HS-5 (cell line): Measurements from ENCODE around the gene ATP5PD.
"Not testable (repeated sequence)": the region's sequence is repeated elsewhere in the genome, so short reads cannot be mapped to it uniquely, and the experiment has no call there.

Source experiments
- DNase-seq: peaks from one replicate; pipeline ENCODE4 v3.0.0-alpha.2; 2012; ENCODE audit warnings: low read depth

Gene ATP5PD

DNA sequence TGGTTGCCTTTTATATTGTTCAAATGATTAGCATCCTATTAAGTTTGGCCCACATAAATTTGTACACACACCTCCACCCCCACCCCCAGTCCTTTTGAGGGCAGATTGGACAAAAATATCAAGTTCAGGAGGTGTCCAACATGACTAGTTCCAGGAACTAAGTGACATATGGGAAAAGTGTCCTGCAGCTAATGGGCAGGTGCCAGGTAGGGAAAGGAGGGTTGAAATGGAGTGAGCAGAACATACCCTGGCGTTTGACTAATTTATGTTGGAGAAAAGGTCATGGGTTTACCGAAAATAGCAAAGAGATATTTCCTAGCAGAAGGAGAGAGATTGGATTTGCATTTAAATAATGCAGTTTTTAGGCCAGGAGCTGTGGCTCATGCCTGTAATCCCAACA lies 5.2 kb upstream of the ATP5PD start:
- no peak for DNase-seq

DNA sequence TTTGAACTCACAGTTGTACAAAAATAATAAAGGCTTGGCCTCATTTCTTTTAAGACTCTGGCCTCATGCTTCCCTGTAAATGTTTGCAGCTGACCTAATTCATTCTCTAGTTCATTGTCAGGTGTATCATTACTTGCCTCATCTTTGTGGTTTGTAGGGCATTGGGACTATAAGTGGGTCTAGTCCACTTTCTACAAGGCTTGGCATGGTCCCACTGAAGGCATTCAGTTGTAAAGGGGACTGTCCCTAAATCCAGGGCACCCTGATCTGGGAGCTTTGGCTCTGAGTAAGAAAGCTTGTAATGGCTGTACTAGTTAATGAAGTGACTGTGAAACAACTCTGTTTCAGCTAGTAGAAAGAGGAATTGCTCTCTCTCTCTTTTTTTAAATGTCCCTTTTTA lies 2.9 kb upstream of the ATP5PD start:
- DNase-seq, result no peak

DNA sequence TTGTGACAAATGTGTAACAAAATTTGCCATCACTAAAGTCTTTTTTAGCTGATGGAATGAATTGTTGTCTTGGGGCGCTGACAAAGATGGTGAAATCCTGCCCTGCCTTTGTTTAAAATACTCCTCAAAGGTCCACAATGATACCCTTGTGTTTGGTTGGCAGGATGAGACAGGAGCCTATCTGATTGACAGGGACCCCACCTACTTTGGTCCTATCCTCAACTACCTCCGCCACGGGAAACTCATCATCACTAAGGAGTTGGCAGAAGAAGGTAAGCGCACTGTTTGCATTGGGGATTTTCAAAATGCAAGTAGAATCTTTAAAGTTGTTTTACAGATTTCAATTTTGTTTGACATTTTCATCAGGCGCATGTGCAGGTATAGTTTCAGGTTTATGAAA lies 2.3 kb upstream of the ATP5PD start:
- DNase-seq, result no peak

DNA sequence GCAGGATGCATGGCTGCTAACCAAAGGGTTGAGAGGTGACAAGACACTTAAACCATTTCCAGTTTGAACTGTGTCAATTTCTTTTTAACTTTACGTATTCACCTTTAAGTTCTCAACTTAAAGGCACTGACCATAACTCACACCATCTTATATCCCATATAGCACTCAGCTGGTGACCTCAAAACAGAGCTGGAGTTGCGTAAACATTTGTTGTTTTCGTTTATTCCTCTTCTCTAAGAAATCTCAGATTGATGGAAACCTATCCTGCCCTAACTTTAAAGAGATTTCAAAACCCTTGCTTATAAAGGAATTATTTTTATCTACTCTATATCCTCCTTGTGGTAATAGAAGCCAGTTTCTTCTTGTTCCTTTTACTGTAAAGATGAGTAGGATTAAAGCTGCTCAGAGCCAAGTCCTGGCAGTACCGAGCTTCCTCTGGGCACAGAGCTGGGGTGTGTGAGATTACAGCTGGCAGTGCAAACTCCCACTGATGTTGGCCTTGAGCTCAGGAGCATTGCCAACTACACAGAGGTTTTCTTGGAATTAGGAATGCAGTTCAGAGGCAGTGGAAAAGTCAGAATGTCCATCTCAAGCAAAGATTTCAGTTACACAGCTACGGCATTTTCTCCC lies 1.6 kb upstream of the ATP5PD start:
- no peak for DNase-seq

DNA sequence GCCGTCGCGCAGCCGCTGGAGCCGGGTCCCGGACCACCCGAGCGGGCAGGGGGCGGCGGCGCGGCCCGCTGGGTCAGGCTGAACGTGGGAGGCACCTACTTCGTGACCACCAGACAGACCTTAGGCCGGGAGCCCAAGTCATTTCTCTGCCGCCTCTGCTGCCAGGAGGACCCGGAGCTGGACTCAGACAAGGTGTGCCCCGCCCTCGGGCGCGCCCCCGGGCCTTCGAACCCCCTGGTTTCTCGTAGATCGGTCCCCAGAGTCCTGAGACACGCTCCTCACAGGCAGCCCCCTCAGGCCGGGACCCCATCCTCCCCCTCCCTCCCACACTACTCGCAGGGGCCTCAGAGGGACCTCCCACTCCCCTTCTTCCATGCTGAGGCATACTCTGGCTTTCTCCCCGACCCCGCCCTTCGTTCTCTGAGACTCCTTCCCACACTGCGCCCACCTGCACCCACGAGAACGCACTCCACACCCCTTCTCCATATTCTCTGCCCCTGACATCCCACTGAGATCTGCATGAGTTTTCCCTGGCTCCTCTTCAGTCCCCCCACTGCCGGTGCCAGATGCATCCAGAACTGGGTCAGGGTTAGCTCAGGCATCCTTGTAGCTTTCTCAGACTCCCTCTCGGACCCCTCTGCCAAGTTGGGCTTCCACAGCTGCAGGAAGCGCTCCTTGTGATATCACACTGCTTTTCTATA lies 779 bp upstream of the ATP5PD start:
- no peak for DNase-seq

DNA sequence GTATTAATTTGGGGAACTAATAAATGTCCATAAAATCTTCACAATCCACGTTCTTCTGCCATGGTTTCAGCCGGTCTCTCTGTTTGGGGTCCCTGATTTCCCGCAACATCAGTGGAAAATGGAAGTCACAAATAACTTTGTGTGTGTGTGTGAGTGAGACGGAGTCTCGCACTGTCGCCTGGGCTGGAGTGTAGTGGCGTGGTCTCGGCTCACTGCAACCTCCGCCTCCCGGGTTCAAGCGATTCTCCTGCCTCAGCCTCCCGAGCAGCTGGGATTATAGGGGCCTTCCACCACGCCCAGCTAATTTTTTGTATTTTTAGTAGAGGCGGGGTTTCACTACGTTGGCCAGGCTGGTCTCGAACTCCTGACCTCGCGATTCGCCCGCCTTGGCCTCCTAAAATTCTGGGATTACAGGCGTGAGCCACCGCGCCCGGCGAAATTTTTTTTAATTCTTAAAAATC lies 793 bp downstream of the ATP5PD start:
- DNase-seq, result not testable (repeated sequence)

DNA sequence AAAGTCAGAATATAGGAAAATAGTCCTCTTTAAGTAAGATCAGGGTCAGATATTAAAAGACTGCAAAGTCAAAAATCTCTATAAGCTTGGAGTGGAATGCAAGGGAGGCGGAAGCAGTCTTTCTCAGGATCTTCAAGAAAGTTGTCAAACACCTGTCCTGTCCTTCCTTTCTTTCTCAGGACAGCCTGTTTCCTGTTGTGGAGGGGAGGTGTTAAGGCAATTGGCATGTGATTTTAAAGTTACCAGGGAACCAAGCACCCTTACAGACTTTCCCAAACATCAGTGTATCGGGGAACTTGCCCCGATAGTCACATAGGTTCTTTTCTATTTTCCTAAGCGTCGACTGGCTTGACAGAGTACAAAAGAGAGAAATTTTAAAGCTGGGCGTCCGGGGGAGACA lies 2.1 kb downstream of the ATP5PD start:
- DNase-seq, result no peak

DNA sequence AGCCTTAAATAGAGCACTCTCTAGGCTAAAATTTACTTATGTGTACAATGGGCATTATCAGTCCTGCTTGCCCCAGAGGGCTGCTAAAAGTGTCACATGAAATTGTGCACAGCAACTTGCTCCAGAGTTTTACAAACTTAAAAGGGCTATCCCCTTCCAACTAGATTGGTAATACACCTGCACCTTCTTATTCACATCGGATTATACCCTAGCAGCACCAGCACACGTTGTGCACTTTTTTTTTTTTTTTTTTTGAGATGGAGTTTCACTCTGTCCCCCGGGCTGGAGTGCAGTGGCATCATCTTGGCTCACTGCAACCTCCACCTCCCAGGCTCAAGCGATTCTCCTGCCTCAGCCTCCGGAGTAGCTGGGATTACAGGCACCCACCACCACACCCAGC lies 3.0 kb downstream of the ATP5PD start:
- DNase-seq, result not testable (repeated sequence)

DNA sequence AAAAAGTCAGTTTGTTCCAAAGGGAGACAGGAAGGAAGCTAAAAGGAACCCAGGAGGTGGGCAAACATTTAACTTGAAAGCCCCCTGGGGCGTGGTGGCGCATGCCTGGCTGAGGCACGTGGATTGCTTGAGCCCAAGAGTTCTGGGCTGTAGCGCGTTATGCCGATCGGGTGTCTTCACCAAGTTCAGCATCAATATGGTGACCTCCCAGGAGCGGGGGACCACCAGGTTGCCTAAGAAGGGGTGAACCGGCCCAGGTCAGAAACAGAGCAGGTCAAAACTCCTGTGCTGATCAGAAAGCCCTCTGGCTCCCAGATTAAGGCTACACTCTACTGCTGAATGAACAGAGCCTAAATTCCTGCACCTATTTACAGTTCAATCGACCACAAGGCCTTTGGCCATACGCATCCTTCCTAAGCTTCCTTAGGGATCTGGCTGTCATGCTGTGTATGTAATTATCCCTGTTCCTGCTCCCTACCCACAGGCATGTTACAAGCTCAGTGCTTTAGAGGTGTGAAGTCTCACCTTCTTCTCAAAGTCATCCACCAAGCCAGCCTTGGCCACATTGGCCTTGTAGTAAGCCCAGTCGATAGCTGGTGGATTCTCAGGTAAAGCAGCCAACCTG lies 5.0 kb downstream of the ATP5PD start:
- DNase-seq, result no peak

DNA sequence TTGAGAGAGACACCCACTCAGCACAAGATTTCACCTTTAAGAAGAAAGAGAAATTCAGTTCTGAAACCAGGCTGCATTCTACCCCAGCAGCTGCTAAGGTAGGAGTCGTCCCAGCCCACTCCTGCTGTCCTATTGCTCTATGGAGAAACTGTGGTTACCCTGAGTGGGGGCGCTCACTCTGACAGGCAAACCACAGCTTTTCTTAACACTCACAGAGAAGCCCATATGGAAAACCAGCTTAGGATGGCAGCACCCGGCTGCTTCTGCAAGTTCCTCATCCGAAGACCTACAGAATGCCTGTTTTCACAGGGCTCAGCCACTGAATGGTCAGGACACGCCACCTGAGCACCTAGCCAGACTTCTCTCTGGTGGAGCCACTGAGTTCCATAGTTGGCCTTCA lies 7.5 kb downstream of the ATP5PD start:
- no peak for DNase-seq

DNA sequence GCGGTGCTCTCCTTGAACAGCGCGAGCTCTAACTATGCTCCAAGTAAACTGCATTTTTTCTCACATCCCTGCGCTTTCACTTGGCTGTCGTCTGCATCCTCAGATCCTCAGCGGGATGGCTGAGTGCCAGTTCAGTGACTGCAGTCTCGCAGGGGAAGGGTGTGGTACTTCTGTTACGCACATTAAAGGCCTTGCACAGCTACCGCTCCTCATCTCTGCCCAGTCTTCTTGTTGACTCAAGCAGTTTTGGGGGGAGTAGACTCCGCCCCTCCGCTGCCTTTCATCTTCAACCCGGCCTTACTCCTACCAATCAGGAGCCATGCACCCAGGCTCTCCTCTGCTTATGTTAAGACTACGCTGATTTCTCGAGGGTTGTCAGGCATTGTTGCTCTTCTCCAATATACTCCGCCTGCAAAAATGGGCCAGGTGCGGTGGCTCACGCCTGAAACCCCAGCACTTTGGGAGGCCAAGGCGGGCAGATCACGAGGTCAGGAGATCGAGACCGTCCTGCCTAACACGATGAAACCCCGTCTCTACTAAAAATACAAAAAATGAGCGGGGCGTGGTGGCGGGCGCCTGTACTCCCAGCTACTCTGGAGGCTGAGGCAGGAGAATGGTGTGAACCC lies 10.0 kb downstream of the ATP5PD start:
- peak; percentile 65 for DNase-seq

DNA sequence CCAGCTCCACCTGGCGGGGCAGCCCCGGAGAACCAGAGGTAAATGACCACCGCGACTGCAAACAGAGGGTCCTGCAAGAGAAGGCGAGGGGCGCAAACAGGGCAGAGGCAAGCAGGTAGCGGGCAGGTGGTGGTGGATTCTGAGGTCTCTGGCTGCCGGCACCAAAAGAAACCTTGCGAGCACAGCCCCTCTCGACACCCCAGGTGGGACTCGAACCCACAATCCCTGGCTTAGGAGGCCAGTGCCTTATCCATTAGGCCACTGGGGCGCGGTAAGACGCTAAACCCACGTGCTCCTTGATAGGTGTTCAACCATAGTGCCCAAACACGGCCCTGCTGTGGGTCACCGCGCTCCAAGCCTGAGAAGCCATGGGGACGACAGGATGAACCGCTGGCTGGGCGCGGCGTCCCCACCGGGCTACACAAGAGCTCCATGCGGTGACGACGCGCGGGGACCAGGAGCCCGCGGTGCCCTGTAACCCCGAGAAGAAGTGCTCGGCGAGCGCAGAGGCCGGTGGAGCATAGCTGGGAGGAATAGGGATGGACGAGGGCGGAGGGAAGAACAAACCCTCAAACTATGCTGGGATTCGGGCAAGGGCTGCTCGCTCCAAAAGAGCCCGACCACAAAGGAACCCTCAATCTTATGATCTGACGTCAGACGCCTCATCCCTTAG lies 12.4 kb downstream of the ATP5PD start:
- peak; percentile 73 for DNase-seq

DNA sequence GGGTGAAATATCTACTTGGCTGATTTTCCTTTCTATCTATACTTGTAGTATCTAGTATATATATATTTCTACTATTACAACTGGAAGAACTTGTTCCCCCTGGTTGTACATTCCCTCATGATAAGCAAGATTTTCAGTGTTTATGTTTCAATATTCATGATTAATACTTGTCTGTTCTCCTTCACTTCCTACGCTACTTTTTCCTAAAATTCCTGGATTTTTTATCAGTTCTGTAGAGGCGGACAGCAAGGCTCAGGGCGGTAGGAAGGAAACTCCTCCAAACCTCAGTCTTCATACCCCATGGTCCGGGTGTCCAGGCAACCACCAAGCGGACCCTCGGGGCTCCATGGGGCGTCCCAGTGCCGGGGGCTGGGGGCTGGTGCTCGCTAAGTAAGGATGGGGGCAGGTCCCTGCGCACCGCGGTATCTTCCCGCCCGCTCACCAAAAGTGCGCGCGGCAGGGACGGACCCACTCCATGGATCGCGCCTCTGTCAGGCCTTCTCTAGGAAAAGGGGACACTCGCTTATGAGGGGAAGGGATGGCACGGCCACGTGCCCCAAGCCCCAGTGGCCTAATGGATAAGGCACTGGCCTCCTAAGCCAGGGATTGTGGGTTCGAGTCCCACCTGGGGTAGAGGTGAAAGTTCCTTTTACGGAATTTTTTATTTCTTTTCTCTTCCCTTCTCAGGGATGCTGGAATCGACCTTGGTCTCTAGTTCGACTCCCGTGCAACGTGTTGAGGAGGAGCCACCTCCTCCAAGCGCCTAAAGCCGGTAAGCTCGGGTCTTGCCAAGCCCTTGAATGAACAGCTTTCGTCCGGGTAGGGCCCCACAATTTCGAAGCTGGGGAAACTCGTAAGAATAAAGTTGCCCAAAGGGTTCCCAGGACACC lies 13.2 kb downstream of the ATP5PD start:
- DNase-seq, result peak; percentile 88

DNA sequence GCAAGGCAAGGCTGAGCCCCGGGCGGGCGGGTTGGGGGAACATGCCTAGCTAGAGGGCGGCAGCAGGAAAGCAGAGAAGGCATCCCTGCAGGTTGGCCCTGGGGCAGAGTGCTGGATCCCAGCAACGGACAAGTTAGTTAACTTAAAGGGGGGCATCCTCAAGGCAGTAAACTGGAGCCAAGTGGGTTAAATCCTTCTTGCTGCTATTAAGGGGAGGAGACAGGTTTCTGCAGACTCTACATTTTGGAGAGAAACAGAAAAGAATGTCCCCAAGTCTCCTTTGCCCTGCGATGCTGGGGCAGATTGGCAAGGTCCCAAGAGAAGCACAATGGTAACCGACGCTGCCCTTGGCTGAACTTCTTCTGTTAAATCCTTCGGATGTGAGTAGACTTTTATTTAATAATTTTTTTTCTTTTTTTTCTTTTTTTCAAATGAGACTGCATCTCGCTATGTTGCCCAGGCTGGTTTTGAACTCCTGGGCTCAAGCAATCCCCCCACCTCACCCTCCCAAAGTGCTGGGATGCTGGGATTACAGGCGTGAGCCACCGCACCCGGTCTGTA lies 14.0 kb downstream of the ATP5PD start:
- no peak for DNase-seq

DNA sequence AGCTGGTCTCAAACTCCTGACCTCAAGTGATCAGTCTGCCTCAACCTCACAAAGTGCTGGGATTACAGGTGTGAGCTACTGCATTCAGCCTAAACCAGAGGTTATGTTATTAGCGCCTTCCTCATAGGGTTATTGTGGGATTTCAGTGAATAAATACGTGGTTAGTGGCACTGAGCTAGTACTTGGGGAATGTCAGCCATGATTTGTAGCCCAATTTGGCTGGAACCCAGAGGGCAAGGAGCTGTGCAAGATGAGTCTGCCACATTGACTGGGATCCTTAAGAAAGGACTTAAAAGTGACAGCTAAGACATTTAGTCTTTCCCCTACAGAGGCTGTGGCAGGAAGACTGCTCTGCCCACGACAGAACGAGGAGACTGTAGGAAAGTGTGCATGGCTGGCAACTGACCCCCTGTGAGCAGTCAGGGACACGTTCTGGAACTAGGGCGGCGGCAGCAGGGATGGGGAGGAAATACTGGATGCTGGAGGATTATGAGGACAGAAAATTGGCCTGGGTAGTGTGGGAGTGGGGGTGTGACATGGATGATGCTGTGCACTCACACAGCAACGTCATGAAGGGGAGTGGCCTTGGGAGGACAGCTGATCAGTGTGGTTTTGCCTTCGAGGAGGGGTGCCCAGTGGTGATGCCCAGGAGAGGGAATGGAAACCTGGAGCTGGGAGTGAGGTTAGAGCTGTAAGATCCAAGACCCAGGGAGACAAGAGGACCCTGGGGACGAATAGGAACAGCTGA lies 14.6 kb downstream of the ATP5PD start:
- DNase-seq, result peak; percentile 41

DNA sequence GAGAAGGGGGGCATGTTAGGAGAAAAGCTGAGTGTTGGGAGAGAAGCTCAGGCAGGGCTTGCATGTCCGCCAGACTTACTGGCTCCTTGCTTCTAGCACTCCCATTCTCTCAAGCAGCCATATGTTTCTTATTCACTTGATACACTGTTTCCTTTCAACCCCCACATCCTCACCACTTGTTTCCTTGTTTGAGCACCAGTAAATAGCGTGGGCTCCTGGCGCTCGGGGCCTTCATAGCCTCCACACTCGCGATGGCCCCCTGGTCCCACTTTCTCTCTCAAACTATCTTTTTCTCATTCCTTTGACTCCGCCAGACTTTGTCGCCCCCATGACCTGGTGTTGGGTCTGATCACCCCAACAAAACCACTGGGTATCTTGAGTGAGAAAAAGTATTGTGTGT lies 16.6 kb downstream of the ATP5PD start:
- no peak for DNase-seq

DNA sequence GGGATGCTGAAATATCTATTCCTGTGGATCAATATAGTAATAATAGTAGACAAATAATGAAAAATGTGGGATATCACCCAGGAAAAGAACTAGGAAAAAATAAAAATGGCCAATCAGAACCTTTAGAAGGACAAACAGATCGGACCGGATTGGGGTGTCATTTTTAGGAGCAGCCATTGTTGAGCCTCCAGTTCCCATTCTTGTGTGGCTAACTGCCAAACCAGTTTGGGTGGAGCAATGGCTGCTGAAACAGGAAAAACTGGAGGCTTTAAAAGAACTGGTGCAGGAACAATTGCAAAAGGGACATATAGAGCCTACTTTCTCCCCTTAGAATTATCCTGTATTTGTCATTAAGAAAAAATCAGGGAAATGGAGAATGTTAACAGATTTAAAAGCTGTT lies 20.1 kb downstream of the ATP5PD start:
- DNase-seq, result not testable (repeated sequence)

DNA sequence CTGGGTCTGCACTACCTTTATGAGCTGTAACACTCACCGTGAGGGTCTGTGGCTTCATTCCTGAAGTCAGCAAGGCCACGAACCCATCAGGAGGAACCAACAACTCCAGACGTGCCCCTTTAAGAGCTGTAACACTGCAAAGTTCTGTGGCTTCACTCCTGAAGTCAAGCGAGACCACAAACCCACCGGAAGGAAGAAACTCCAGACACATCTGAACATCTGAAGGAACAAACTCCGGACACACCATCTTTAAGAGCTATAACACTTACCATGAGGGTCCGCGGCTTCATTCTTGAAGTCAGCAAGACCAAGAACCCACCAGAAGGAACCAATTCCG lies 21.4 kb downstream of the ATP5PD start:
- DNase-seq, result not testable (repeated sequence)

DNA sequence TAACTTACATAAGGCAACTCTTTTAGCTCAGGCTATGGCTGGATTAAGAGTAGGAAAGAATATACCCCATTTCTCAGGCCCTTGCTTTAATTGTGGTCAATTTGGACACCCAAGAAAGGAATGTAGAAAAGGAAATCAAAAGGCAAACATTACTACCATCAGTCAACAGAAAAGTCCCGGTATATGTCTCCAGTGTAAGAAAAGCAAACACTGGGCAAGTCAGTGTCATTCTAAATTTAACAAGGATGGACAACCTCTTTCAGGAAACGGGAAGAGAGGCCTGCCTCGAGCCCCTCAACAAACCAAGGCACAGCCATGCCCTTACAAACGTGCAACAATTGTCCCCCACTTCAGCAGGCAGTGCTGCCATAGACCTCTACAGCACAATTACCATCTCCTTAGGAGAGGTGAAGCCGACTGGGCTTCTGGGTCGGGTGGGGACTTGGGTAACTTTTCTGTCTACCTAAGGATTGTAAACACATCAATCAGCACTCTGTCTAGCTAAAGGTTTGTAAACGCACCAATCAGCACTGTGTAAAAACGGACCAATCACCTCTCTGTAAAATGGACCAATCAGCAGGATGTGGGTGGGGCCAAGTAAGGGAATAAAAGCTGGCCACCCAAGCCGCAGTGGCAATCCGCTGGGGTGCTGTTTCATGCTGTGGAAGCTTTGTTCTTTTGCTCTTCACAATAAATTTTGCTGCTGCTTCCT lies 21.9 kb downstream of the ATP5PD start:
- DNase-seq, result no peak
